Neuronal stem cell (in vitro differentiated cells): Measurements from ENCODE around the gene FOXP4. TPM values are rescaled to one million over a fixed set of nuclear protein-coding genes. Genes with fewer than 3 reads are reported as not detected.

Experiments
- DNase-seq: peaks from one replicate; pipeline ENCODE4 v3.0.0-alpha.2; 2013; ENCODE audit warnings: low spot score
- H2AFZ ChIP-seq: one replicate; pipeline ENCODE4 v1.6.1; 2013; ENCODE audit warnings: mild to moderate bottlenecking, low read length, inconsistent platforms
- H2AK5ac ChIP-seq: 2 replicates; pipeline ENCODE4 v1.6.1; 2013; ENCODE audit warnings: low read depth, mild to moderate bottlenecking, inconsistent platforms, low read length, moderate library complexity, mixed read lengths
- H2BK120ac ChIP-seq: 2 replicates; pipeline ENCODE4 v1.6.1; 2013; ENCODE audit warnings: low read depth, mild to moderate bottlenecking, inconsistent platforms, low read length, moderate library complexity, mixed read lengths
- H2BK12ac ChIP-seq: one replicate; pipeline ENCODE4 v1.6.1; 2013; ENCODE audit warnings: low read length, inconsistent platforms
- H2BK15ac ChIP-seq: 2 replicates; pipeline ENCODE4 v1.6.1; 2013; ENCODE audit warnings: mild to moderate bottlenecking, low read length, inconsistent platforms, mixed read lengths
- H2BK5ac ChIP-seq: one replicate; pipeline ENCODE4 v1.6.1; 2013; ENCODE audit warnings: inconsistent platforms, mild to moderate bottlenecking, low read length, moderate library complexity
- H3K14ac ChIP-seq: one replicate; pipeline ENCODE4 v1.6.1; 2013; ENCODE audit warnings: low read length, inconsistent platforms
- H3K18ac ChIP-seq: 2 replicates; pipeline ENCODE4 v1.6.1; 2013; ENCODE audit warnings: low read length, inconsistent platforms
- H3K23ac ChIP-seq: 2 replicates; pipeline ENCODE4 v1.6.1; 2013; ENCODE audit warnings: low read depth, mild to moderate bottlenecking, mixed read lengths, low read length, inconsistent platforms; ENCODE audit not compliant: poor library complexity
- H3K27ac ChIP-seq: replicated peaks from 3 replicates; pipeline ENCODE4 v1.5.1; 2013; ENCODE audit warnings: low read length, inconsistent platforms
- H3K27me3 ChIP-seq, 3 experiments: 2 replicates each; pipeline ENCODE4 v1.6.1; 2013; ENCODE audit warnings: low read length in 3 of 3, mild to moderate bottlenecking in 2 of 3, inconsistent platforms in 1 of 3, low read depth in 1 of 3, mixed read lengths in 1 of 3, moderate library complexity in 1 of 3; ENCODE audit not compliant: control insufficient read depth in 3 of 3, insufficient read depth in 3 of 3
- H3K36me3 ChIP-seq, 2 donors: replicated peaks in 1 of 2; 2 replicates each; pipeline ENCODE4 v1.6.1; 2013; ENCODE audit warnings: low read length in 2 of 2; ENCODE audit not compliant: control insufficient read depth in 2 of 2, insufficient read depth in 2 of 2
- H3K4ac ChIP-seq: 2 replicates; pipeline ENCODE4 v1.6.1; 2013; ENCODE audit warnings: inconsistent platforms, mild to moderate bottlenecking, low read length, moderate library complexity
- H3K4me1 ChIP-seq, 2 donors: 1 replicate in 1 of 2; 2 replicates in 1 of 2; pipeline ENCODE4 v1.6.1; 2013; ENCODE audit warnings: low read length in 2 of 2, low read depth in 1 of 2; ENCODE audit not compliant: control insufficient read depth in 2 of 2, insufficient read depth in 1 of 2
- H3K4me2 ChIP-seq: one replicate; pipeline ENCODE4 v1.6.1; 2013; ENCODE audit warnings: mild to moderate bottlenecking, low read length, inconsistent platforms; ENCODE audit not compliant: insufficient read depth, poor library complexity, severe bottlenecking
- H3K4me3 ChIP-seq, 2 donors: 2 replicates each; pipeline ENCODE4 v1.5.1; 2013; ENCODE audit warnings: low read length in 2 of 2, mild to moderate bottlenecking in 2 of 2, inconsistent platforms in 1 of 2, moderate library complexity in 1 of 2
- H3K79me1 ChIP-seq: one replicate; pipeline ENCODE4 v1.6.1; 2013; ENCODE audit warnings: low read depth, mild to moderate bottlenecking, inconsistent platforms, low read length, moderate library complexity
- H3K9ac ChIP-seq: one replicate; pipeline ENCODE4 v1.6.1; 2013; ENCODE audit warnings: mild to moderate bottlenecking, low read depth, low read length, inconsistent platforms; ENCODE audit not compliant: poor library complexity
- H3K9me3 ChIP-seq, 2 donors: replicated peaks in 1 of 2; 2 replicates each; pipeline versions ENCODE3 to v1.6.1; 2013; ENCODE audit warnings: low read length in 2 of 2, mild to moderate bottlenecking in 2 of 2, inconsistent platforms in 1 of 2, low read depth in 1 of 2, mixed read lengths in 1 of 2, moderate library complexity in 1 of 2; ENCODE audit not compliant: control insufficient read depth in 2 of 2, insufficient read depth in 1 of 2
- H4K8ac ChIP-seq: one replicate; pipeline ENCODE4 v1.6.1; 2013; ENCODE audit warnings: low read depth, mild to moderate bottlenecking, inconsistent platforms, low read length, moderate library complexity
- H4K91ac ChIP-seq: one replicate; pipeline ENCODE4 v1.6.1; 2013; ENCODE audit warnings: low read length, low read depth, mild to moderate bottlenecking, inconsistent platforms; ENCODE audit not compliant: poor library complexity
- WGBS, 2 donors: extraction: QIAGEN DNeasy Blood & Tissue Kit; methylation state at CpG; one replicate each; pipeline ENCODE4 v1.1.7; 2013; ENCODE audit warnings: missing lambda C conversion rate in 2 of 2, mixed read lengths in 1 of 2; ENCODE audit not compliant: insufficient read length in 2 of 2, insufficient replicate concordance in 1 of 2; ENCODE audit errors: extremely low coverage in 2 of 2; 5-methylcytosine and 5-hydroxymethylcytosine counted together
- small RNA-seq: library from polyadenylated mRNA; stranded (forward); fragments of <200 nt; extraction: miRNeasy Mini kit (QIAGEN cat#:217004); gene quantifications from one replicate; pipeline ENCODE3, GENCODE V24; 2013; ENCODE audit not compliant: insufficient read depth

Gene FOXP4

GRCh38 chr6:41651246-41651961, 105.2 kb downstream of the FOXP4 start:
- H3K23ac ChIP-seq, result no peak overlapping the region
- no peaks in the 10 kb centered on the region for H3K9me3 ChIP-seq
- H3K18ac ChIP-seq, result no peak overlapping the region
- H2AFZ ChIP-seq, result no peak overlapping the region
- H3K36me3 ChIP-seq, result peaks cover 38 to 73% of the 10 kb centered on the region in 2 donors
- H3K9ac ChIP-seq, result no peak overlapping the region
- no peak overlapping the region for H3K4me2 ChIP-seq
- WGBS, 2 donors, result no CpG with 5 or more reads among the region's 11 CpGs
- H2BK5ac ChIP-seq, result no peak overlapping the region
- no peak overlapping the region for H2AK5ac ChIP-seq
- H2BK12ac ChIP-seq, result no peak overlapping the region
- no peak overlapping the region for H2BK120ac ChIP-seq
- no peaks in the 10 kb centered on the region for H3K27me3 ChIP-seq
- no peak overlapping the region for H4K8ac ChIP-seq
- H3K79me1 ChIP-seq, result peaks cover 9% of the 10 kb centered on the region
- H3K27ac ChIP-seq, result no peak overlapping the region
- H4K91ac ChIP-seq, result no peak overlapping the region
- H3K4ac ChIP-seq, result no peak overlapping the region
- H3K14ac ChIP-seq, result peak overlapping the region; percentile 21
- H3K4me3 ChIP-seq, result no peak overlapping the region
- DNase-seq, result no peak
- no peak overlapping the region for H2BK15ac ChIP-seq
- peaks cover 4 to 10% of the 10 kb centered on the region in 2 donors for H3K4me1 ChIP-seq

Small RNAs within 50 kb of the gene (small RNA-seq; reads per million reads assigned to genes)
- gene MIR4641, result not detected
